HG03342 (cell line): ENCODE results near the gene GPR33.
"Not testable (repeated sequence)": the region's sequence is repeated elsewhere in the genome, so short reads cannot be mapped to it uniquely, and the experiment has no call there.

ENCODE experiments used
- ATAC-seq: cut with Tn5 transposase; IDR thresholded peaks from one replicate; pipeline ENCODE4 v1.9.1; 2021; ENCODE audit warnings: mild to moderate bottlenecking, moderate library complexity; ENCODE audit not compliant: unreplicated experiment

GPR33 gene

DNA sequence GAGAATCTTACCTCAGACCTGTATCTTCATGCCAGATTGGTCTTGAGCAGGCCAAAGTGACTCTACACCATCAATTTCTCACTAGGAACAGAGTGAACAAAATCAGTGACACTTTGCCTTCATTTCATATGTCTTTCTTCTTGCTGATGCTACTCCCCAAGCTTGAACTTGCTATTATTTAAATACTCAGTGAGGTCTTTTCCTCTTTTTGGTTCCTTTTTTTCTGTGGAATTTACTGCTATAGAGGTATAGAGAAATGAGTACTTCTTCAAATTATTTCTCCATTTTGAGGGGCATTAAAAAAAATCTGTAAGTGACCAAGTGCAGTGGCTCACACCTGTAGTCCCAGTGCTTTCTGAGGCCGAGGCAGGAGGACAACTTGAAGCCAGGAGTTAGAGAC is at the start of gene GPR33:
Gene GPR33 (minus strand): TSS at position 154 of the 400 bp plus-strand sequence. CDS start 4,074 bp downstream, outside the sequence.
- ATAC-seq, result no peak

DNA sequence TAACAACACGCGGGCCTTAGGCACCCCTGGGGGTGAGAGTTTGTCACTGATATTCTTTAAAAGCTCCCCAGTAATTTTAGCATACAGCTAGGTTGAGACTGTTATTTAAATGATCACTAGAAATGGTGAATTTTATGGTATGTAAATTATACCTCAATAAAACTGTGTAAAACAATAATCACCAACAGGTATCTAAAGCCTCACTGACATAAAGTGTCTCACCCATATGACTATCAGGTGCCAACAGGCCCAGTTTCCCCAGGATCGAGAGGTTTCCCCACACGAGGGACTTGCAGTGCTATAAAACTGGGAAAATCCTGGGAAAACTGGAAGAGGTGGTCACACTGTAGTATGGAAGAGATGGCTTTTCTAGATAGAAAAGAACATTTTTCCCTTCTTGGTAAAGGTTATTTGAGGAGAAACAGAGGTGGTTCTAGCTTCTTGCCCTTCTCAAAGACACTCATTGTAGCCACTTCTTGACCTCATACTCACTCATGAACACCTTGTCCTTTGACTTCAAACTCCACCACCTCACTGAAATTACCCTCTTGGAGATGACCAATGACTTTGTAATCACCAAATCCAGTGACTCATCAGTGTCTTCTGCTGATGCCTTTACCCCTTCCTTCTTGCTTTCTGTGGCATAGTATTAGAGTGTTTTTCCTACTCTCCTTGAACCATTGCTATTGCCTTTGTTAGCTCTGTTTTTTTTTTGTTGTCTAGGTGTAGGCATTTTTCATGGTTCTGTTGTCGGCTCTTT is 48.5 kb upstream of the GPR33 start:
- ATAC-seq, result no peak

GRCh38 chr14:31530136-31530535 is 42.3 kb upstream of the GPR33 start:
- ATAC-seq, result no peak

DNA sequence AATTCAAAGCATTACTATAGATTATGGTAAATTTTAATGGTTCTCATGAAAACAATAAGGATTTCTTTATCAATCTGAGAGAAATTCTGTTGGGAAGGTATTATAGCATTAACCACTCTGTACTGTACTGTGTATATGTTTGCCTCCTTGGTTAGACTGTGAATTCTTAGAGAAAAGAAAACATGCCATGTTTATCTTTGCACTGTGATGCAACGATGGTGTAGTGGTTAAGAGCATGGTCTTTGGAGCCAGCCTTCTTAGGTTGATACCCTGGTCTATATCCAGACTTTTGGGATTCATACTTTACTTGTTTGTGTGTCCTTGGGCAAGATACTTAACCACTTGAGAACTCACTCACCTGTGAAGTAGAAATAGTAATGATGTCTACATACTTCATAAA is 41.2 kb upstream of the GPR33 start:
- no peak for ATAC-seq

- no peak for ATAC-seq
Measured at GRCh38 chr14:31527546-31527945, 39.7 kb upstream of the GPR33 start.

DNA sequence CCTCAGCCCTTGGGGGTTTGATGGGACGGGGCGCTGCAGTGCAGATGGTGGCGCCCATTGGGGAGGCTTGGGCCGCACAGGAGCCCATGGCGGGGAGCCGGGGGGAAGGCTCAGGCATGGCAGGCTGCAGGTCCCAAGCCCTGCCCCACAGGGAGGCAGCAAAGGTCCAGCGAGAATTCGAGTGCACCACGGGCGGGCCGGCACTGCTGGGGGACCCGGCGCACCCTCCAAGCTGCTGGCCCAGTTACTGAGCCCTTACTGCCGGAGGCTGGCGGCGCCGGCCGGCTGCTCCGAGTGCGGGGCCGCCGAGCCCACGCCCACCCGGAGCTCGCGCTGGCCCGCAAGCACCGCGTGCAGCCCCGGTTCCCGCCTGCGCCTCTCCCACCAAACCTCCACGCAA is 39.2 kb upstream of the GPR33 start:
- no peak for ATAC-seq

DNA sequence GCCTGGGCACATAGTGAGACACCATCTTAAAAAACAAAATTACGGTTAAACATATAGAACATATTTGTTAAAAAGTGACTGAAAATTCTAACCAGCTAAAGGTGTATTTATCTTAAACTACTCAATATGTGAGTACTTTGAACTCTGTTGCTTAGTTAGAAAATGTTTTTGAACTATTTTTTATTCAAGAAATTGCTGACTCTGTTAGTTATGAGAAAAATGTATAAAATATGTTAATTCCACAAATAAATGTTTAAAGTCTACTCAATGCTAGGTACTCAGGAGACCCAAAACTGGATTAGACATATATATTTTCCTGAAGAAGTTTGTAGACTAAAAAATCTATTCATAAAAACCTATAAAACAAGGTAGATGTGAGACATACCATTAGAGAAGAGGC is 23.0 kb upstream of the GPR33 start:
- ATAC-seq, result no peak

DNA sequence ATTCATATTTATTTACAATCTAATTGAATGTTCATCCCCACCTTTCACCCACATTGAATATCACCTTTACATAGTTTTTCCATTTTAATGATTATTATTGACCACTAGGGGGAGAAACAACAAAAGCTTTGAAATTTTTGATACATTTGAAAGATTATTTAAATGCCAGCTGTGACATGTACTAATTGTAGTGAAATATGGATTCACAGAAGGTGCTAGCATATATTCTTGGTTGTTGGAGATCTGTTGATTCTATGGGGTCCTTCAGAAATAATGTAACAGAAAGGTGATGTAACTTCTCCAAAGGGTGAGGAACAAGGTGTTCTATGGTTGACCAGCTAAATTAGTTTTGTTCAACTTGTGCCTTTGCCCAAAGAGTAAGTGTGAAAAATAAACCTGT is 22.4 kb upstream of the GPR33 start:
- no peak for ATAC-seq

DNA sequence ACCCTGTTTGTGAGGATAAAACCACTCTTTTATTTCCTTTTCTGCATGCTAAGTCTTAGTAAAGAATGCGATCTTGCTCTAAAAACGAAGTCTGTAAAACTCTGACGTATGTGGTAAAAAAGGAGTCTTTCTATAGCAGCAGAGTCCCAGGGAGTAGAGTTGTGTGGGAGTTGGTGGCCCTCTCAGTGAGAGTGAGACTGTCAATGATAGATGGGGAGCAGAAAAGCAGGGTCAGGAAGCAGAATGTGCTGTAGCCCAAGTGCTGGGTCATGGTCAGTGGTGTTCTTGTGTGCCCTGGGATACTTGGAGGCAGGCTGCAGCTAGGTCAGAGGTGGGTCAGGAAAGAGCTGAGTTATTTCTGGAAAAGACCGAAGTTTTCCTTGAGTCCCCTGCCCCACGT is 20.3 kb upstream of the GPR33 start:
- ATAC-seq, result no peak

GRCh38 chr14:31505411-31505810 is 17.6 kb upstream of the GPR33 start:
- no peak for ATAC-seq

DNA sequence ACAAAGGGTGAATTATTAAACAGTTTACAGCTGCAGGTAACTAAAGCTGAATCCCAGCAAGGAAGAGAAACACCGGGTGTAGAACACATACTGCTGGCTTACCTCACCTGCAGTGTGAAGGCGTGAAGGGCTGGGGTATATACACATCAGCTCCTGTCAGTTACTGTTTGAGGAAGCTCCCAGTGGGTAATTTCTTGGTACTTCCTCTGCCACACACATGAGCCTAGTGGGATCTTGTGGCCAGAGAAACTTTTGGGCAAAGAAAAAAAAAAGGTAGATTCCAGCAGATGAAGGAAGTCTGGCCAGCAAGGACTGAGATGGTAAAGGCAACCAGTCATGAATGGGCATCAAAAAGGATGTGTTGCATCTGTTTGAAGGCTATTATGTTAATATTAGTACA is 14.0 kb upstream of the GPR33 start:
- ATAC-seq, result no peak

GRCh38 chr14:31492759-31493498 is 5.1 kb upstream of the GPR33 start:
- no peak for ATAC-seq

DNA sequence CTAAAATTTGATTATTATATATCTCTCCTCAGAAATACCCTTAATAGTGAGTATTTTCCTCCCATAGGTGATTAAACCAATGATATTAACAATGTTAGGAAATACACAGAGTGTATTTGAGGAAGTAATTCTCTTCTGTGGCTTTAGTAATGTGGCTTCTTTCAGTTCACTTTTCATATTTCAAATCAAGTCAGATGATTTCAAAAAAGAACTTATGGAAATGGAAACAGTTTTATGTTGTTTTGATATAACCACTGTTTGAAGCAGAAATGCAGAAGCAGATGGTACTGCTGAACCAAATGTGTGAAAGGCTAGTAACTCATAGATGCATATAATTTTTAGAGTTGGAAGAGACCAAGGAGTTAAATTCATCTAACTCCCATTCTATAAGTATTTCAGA is 1.9 kb upstream of the GPR33 start:
- ATAC-seq, result peak; percentile 67

GRCh38 chr14:31486764-31487163 is 1.1 kb downstream of the GPR33 start:
- ATAC-seq, result no peak

GRCh38 chr14:31484754-31485153 is 3.1 kb downstream of the GPR33 start:
- ATAC-seq, result no peak

DNA sequence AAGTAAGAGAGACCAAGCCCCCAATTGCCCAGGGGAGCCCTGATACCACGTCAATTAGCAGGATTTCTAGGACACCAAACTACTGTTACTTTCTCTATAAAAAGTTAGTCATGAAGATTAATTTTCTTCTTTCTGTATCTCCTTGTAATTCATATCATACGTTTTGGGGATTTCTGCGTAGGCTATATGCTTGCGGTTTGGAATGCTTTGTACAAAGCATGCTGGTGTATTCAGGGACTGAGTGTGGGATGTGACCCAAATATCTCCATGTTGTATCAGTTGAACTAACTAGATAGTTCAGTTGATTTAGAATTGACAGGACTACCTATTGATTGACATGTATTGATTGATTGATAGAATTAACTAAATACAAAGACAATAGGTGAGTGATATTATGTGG is 7.7 kb downstream of the GPR33 start:
- no peak for ATAC-seq

DNA sequence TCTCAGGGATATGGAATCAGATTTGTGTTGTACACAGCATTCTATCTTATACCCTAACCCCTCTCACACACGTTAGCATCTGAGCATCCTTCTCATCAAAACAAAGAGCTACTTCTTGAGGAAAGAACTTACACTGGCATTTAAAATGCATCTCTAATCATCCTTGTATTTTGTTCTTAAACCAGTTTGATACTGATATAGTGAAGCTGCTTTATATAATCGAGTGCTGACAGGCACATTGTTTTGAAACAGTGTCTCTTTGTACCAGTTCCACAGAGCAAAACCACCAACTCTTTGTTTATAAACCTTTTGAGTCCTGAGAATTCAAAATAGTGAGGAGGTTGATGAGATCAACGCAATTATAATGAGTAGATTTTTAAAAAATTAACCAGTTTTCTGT is 8.8 kb downstream of the GPR33 start:
- no peak for ATAC-seq

- ATAC-seq, result no peak
Measured at GRCh38 chr14:31477248-31477647, 10.6 kb downstream of the GPR33 start.

DNA sequence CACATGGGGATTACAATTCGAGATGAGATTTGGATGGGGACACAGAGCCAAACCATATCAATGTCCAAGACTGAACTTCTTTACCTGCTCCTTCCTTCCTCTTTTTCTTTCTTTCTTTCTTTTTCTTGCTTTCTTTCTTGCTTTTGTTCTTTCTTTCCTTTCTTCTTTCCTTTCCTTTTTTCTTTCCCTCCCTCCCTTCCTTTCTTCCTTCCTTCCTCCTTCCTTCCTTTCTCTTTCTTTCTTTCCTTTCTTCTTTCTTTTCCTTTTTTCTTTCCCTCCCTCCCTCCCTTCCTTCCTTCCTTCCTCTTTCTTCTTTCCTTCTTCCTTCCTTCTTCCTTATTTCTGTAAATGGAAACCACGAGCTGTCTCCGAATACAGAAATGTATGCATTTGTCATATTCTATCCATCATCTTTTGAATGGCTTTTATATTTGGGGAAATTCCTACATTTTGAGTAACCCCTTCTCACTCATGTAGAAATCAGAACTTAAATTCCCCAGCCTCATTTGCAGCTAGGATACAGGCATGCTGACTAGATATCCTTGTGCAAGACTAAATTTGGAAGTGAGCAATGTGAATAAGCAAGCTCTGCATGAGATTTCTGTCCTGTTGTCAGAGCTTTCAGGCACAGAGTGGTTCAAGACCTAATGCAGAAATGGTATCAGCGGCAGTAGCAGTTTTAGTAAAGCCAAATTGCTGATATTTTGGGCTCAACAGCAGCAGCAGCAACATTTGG is 11.5 kb downstream of the GPR33 start:
- ATAC-seq, result no peak

DNA sequence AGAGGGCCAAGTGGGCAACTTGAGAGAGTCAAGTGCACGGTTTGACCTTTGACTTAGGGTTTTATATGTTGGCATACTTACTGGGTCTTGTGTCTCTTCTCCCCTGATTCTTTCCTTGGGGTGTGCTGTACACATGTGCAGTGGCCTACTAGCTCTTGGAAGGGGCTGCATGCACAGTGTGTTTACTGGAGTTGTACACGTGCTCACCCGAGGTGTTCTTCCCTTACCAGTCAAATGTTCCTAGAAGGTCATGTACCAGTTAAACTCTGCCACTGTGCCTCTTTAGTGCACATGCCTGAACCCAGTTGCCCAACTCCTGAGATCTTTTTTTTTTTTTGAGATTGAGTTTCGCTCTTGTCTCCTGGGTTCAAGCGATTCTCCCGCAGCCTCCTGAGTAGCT is 21.3 kb downstream of the GPR33 start:
- ATAC-seq, result no peak

DNA sequence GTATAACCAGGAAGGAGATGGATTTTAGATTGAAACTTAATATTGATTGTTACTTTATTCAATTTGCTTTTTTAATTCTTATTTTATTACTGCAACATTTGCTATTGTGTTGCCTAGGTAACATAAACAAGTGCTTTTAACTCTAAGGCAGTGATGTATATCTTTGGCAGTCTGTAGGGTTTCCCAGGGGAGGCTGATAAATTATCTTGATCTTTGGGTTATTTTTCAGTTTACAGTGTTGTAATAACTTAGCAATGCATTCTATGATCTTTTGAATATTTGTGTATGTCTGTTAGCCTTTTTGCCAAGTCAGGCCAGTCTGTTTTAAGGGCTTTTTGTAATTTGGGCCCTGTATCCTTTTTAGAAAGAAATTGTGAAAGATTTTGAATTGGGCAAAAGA is 22.7 kb downstream of the GPR33 start:
- no peak for ATAC-seq

DNA sequence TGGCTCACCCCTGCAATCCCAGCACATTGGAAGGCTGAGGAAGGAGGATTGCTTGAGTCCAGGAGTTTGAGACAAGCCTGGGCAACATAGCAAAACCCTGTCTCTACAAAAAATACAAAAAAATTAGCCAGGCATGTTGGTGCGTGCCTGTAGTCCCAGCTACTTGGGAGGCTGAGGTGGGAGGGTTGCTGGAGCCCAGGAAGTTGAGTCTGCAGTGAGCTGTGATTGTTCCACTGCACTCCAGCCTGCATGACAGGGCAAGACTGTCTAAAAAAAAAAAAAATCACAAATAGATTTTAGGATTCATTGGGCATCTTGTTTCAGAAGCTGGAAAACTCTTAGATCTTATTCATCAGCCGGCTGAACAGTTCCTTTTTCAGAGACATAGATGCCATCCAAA is 25.4 kb downstream of the GPR33 start:
- ATAC-seq, result not testable (repeated sequence)
